ENCODE measurements around the gene RALGDS.
"Not testable (repeated sequence)": the region's sequence is repeated elsewhere in the genome, so short reads cannot be mapped to it uniquely, and the experiment has no call there.

RALGDS gene

DNA sequence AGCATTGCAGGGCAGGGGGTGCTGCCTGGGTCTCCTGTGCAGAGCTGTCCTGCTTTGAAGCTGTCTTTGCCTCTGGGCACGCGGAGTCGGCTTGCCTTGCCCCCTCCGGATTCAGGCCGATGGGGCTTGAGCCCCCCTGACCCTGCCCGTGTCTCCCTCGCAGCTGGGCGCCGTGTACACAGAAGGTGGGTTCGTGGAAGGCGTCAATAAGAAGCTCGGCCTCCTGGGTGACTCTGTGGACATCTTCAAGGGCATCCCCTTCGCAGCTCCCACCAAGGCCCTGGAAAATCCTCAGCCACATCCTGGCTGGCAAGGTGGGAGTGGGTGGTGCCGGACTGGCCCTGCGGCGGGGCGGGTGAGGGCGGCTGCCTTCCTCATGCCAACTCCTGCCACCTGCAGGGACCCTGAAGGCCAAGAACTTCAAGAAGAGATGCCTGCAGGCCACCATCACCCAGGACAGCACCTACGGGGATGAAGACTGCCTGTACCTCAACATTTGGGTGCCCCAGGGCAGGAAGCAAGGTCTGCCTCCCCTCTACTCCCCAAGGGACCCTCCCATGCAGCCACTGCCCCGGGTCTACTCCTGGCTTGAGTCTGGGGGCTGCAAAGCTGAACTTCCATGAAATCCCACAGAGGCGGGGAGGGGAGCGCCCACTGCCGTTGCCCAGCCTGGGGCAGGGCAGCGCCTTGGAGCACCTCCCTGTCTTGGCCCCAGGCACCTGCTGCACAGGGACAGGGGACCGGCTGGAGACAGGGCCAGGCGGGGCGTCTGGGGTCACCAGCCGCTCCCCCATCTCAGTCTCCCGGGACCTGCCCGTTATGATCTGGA, 56.6 kb downstream of the RALGDS start:
- DNase-seq = no peak

DNA sequence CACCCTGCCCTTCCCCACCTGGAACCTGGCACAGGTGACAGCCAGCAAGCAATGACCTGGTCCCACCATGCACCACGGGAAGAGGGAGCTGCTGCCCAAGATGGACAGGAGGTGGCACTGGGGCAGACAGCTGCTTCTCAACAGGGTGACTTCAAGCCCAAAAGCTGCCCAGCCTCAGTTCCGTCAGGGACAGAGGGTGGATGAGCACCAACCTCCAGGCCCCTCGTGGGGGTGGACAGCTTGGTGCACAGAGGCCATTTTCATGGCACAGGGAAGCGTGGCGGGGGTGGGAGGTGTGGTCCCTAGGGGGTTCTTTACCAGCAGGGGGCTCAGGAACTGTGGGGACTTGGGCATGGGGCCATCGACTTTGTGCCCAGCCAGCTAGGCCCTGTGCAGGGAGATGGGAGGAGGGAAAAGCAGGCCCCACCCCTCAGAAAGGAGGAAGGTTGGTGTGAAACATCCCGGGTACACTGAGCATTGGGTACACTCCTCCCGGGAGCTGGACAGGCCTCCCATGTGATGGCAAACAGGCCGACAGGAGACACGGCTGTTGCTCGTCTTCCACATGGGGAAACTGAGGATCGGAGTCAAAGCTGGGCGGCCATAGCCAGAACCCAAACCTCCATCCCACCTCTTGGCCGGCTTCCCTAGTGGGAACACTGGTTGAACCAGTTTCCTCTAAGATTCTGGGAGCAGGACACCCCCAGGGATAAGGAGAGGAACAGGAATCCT, 57.4 kb downstream of the RALGDS start:
- no peak for DNase-seq

DNA sequence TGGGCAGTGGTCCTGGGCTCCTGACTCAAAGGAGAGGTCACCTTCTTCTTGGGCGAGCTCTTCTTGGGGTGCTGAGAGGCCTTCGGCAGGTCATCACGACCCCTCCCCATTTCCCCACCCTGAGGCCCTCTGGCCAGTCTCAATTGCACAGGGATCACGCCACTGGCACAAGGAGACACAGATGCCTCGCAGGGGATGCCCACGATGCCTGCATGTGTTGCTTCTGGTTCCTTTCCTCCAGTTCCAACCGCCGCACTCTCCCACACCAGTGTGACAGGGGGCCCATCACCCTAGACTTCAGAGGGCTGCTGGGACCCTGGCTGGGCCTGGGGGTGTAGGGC, 57.9 kb downstream of the RALGDS start:
- DNase-seq = no peak

DNA sequence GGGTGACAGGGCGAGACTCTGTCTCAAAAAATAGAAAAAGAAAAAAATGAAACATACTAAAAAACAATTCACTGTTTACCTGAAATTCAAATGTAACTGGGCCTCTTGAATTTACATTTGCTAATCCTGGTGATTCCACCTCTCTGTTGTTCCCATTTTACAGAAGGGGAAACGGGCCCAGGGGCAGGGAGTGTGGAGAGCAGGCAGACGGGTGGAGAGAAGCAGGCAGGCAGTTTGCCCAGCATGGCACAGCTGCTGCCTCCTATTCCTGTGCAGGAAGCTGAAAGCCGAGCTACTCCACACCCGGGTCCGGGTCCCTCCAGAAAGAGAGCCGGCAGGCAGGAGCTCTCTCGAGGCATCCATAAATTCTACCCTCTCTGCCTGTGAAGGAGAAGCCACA, 58.5 kb downstream of the RALGDS start:
- DNase-seq = not testable (repeated sequence)

DNA sequence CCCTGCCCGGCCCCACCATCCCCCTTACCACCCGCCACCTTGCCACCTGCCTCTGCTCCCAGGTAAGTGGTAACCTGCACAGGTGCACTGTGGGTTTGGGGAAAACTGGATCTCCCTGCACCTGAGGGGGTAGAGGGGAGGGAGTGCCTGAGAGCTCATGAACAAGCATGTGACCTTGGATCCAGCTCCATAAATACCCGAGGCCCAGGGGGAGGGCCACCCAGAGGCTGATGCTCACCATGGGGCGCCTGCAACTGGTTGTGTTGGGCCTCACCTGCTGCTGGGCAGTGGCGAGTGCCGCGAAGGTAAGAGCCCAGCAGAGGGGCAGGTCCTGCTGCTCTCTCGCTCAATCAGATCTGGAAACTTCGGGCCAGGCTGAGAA, 59.3 kb downstream of the RALGDS start, which contains the start of gene CEL:
TSS of gene CEL (plus strand) at position 218 of the 382 bp plus-strand sequence. CDS start at position 240, 22 bp downstream.
- DNase-seq = not testable (repeated sequence)

DNA sequence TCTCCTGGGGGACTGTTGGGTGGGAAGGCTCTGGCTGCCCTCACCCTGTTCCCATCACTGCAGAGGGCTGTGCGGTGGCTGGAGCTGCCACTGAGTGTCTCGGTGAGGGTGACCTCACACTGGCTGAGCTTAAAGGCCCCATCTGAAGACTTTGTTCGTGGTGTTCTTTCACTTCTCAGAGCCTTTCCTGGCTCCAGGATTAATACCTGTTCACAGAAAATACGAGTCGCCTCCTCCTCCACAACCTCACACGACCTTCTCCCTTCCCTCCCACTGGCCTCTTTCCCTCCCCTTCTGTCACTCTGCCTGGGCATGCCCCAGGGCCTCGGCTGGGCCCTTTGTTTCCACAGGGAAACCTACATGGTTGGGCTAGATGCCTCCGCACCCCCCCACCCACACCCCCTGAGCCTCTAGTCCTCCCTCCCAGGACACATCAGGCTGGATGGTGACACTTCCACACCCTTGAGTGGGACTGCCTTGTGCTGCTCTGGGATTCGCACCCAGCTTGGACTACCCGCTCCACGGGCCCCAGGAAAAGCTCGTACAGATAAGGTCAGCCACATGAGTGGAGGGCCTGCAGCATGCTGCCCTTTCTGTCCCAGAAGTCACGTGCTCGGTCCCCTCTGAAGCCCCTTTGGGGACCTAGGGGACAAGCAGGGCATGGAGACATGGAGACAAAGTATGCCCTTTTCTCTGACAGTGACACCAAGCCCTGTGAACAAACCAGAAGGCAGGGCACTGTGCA, 59.8 kb downstream of the RALGDS start:
- not testable (repeated sequence) for DNase-seq

DNA sequence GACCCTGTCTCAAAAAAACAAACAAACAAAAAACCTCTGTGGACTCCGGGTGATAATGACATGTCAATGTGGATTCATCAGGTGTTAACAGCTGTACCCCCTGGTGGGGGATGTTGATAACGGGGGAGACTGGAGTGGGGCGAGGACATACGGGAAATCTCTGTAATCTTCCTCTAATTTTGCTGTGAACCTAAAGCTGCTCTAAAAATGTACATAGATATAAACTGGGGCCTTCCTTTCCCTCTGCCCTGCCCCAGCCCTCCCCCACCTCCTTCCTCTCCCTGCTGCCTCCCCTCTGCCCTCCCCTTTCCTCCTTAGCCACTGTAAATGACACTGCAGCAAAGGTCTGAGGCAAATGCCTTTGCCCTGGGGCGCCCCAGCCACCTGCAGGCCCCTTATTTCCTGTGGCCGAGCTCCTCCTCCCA, 60.6 kb downstream of the RALGDS start:
- DNase-seq = no peak

DNA sequence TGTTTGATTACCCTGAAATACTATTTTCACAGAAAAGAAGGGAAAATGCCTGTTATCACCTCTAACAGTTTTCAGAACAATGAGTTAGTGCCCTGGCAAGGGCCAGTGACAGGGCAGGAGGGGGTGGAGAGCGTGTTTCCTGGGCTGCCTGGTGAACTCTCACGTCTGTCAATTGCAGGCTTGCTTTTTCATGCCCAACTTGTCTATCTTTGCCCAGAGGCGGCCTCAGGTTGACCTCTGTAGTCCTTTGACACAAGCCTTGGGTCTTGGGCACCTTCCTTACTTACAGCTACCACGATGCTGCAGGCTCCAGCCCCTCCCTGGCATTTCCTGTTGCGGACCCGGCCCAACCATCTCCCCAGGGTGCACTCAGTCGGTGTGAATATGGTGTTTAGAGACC, 61.4 kb downstream of the RALGDS start:
- no peak for DNase-seq

DNA sequence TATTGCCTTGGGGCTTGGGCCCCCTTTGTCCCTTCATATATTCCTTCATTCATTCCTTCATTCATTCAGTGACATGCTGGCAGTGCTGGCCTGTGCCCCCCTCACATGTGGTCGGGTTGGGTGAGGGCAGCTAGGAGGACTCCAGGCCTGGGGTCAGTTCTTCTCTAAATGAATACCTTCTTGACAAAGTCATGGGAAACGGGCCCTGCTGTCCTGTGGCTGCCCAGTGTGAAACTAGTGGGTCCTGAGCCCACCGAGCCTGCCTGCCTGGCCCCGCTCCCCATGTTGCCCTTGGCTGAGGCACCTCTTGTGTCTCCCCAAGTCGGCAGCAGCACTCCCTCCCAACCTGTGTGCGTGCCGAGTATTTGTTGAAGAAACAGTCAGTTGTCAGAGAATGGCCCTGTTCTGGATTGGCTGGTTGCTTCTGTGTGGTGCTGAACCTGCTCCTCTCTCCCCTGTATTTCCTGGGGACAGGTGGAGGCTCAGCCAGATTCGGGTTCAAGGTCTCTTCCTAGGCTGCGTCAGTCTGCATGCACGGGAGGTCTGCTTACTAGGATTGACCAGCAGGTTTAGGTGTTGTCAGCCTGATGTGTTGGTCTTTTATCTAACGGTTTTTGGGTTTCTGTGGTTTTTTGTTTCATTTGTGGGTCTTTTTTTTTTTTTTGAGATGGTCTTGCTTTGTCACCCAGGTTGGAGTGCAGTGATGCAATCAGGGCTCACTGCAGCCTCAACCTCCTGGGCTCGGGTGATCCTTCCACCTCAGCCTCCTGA, 62.3 kb downstream of the RALGDS start:
- no peak for DNase-seq

DNA sequence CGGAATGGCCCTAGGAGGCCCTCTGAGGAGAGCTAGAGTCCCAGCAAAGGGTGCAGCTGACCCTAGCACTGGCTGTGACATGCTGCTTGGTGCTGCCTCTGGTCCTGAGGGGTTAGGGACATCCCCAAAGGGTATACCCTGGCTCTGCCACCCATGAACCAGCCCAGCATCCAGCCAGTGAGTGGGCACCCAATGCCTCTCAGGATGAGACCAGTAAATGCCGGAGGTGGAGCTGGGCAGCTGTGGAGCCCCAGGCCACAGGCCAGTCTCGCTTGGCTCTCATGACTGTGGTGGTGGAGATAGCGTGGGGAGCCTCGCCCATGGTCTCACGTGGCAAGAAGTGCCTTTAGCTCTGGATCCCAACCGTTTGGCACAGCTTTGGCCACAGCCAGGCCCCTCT, 63.0 kb downstream of the RALGDS start:
- DNase-seq = no peak

DNA sequence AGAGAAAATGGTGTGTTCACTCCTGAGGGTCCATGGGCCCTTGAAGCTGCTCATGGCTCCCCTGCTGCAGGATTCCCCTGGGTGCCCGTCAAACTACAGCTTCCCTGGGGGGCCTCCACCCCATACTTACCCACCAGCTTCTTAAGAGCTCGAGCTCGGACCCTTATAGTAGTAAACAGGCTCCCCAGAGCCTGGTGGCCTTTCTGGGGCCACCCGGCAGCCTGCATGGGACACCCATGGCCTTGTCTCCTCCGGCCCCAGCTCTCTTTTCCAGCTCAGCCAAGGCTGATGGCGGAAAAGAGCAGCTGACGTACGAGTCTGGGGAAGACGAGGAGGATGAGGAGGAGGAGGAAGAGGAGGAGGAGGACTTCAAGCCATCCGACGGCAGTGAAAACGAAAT, 63.5 kb downstream of the RALGDS start:
- DNase-seq = no peak

DNA sequence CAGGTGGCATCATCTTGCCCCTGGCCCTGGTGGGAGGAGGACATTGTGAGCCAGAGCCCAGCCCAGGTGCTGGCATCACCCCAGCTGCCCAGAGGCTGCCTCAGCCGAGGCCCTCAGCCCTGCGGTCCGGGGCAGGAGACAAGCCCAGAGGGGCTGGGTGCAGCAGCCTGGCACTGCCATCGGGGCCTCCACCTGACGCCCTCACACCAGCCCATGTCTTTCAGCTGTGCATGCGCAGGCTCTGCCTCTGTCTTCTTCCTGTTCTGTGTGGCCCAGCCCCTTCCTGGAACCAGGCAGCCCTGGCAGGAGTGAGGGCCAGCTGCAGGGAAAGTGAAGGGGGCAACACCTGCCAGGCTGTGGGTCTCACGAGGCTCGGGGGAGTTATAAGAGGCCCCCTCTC, 64.0 kb downstream of the RALGDS start:
- no peak for DNase-seq

DNA sequence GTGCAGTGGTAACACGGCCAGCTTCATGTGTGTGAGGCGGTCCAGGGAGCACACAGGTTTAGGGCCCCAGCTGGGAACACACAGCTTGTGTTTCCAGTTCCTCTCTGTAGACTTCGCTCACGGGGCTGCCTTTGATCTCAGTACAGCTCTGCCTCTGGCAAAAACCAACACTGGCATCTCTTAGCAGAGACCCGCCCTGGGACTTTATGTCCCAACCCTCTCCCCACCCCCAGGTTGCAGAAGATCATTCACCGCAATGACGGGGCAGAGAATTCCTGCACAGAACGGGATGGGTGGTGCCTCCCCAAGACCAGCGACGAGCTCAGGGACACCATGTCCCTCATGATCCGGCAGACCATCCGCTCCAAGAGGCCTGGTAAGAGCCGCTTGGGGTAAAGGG, 64.5 kb downstream of the RALGDS start:
- no peak for DNase-seq

DNA sequence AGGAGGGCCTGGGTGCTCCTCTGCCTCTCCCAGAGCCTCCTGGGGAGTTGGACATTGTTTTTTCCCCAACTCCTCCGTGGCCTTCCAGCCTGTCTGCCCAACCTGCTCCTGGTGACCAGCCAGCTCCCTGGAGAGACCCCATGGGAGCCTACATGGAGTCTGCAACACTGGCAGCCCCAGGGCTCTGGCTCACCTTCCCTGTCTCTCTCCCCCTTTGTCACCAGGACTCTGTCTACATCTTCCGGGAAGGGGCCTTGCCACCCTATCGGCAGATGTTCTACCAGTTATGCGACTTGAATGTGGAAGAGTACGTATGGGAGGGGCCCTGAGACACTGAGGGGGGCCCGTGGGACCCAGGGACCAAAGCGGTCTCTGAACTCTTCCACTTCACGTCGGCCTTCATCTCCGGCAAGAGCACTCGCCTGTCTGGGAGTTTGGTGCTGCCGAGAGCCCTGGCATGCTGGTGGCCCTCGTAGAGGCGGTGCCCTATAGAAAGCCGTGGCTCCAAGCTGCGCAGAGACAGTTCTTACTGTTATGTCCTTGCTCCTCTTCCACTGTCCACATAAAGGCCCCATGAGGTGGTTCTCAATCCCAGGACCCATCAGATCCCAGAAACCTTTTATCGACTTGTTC, 65.1 kb downstream of the RALGDS start:
- no peak for DNase-seq

DNA sequence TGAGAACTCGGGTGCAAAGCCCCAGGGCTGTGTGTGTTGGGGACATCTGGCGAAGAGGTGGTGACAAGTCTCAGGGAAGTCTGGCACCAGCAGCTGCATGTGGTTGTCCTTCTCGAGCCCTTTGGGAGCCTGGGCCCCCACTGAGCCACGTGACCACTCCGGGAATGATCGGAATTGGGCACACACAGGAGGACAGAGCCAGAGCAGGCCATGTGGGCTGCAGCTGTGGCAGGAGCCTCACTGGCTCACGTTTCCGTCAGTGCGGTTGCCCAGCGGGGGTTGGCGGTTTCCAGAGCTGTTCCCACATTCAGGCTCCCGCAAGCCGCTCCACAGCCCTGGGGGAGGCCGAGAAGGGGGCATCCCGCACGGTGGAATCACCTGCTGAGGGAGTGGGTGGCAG, 66.1 kb downstream of the RALGDS start:
- DNase-seq = no peak

DNA sequence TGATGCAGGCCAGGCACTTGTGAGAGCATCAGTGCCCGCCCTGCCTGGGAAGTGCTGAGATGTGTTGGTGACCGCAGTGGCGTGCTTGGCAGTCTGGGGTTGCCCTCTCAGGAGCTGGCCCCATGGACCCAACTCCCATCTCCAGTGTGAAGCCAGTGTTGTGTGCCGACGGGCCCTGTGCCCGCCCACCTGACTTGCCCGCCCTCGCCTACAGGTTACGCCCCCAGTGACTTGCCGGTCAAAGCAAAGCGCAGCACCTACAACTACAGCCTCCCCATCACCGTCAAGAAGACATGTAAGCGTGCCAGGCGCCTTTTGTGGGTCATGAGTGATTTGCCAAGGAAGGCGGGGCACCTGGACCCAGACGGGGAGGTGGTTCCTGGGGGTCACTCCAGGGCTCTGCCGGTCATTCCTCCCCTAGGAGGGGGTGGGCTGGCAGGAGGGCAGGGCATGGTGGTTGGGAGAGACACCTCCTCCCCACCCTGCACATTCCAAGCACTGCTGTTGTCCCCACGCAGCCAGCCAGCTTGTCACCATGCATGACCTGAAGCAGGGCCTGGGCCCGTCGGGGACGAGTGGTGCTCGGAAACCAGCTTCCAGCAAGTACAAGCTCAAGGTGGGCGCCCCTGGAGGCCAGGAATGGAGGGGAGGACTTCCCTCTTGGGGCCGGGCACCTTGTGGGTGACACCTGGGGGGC, 66.7 kb downstream of the RALGDS start:
- no peak for DNase-seq

DNA sequence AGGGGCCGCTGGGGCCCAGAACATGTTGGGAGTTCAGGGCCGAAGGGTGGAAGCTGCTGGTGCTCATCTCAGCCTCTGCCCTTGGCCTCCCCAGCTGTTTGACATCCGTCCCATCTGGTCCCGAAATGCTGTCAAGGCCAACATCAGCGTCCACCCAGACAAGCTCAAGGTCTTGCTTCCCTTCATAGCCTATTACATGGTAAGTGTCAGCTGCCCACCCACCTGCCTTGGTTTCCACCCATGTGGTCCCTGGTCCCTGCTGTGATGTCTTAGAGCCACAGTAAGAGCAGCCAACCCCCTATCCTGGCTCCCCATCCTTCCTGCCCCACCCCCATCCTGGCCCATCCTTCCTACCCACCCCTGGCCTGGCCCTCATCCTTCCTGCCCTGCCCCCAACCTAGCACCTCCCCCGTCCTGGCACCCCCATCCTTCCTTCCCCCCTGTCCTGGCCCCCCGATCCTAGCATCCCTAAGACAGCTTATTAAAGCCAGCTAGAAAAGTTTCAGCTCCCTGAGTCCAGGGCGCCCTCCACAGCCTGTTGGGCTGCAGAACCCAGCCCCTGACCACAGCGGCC, 69.0 kb downstream of the RALGDS start:
- no peak for DNase-seq

DNA sequence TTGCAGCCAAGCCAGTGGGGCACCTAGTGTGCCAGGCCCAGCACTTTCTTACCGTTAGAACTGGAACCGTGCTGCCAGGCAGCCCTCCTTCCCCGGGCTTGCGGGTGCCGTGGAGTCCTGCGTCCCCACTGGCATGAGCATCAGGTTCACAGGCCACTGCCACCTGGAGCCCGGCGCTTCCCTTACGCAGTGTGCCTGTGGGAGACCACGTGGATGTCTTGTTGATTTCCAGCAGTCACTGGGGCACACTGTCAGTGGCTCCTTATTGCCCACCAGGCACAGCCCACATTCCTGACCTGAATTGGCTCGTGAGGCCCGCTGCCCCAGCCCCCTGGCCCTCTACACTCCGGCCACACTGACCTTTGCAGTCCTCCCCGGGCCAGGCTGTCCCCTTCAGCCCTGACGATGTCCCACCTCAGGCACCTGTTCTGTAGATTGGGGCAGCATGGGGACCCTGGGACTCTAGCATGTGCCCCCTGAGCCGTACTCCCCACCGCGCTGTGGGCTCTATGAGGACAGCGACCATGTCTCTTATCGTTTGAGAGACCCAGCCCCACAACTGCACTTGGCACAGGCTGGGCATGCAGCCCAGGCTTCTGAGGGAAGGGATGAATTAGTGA, 69.6 kb downstream of the RALGDS start:
- no peak for DNase-seq

DNA sequence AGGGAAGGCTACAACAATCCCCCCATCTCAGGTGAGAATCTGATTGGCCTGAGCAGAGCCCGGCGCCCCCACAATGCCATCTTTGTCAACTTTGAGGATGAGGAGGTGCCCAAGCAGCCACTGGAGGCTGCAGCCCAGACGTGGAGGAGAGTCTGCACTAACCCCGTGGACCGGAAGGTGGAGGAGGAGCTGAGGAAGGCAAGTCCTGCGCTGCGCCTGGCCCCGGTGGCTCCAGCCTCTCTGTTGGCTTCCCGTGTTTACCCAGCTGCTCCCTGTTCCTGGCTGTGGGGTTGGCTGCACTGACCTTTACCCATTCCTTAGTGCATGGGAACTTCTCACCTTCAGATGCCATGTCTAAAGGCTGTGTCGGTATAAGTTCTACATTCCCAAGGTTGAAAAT, 70.3 kb downstream of the RALGDS start:
- DNase-seq = no peak

DNA sequence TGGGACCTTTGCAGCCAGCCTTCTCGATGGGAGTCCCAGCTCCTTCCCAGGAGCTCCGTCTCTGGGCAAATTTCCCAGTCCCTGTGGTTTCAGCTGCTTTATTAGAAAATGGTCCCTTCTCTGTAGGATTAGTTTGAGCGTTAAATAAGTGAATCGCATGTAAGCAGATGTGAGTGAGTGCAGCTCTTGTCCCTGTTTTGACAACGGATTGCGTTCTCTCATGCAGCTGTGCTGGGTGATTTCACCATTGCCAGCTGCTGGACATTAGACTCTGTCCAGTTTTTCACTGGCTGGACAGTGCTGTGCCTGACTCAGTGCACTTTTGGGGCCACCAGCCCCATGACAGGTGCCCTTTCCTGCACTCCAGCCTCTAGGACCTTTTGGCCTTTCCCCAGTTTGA, 70.9 kb downstream of the RALGDS start:
- peak; percentile 39 to 51 for DNase-seq

DNA sequence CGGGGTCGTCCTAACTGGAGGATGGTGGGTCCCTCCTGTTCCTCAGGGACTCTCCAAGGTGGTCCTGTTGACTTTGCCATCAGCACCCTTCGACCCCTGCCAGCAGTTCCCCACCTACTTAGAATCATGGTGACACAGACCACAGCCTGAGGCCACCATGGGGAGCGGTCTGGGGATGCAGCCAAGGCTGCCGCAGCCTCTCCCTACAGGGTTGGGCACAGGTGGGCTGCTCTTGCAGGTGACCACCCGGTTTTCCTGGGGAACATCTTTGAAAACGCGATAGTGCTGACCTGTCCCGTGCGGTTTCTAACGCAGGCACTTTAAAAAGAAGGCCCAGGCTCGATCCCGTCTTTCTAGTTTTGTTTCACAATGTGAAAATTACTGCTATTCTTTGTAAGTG, 72.0 kb downstream of the RALGDS start:
- DNase-seq = no peak
